SJCRH30 (cell line): ENCODE measurements around the gene GSTO2. TPM values are rescaled to one million over a fixed set of nuclear protein-coding genes. Genes with fewer than 3 reads are reported as not detected.
A peak's percentile ranks its signal among the peaks of the same experiment; 100 is the strongest.

Experiments used
- DNase-seq, 2 experiments: peaks; one replicate each; pipeline ENCODE4 v3.0.0-alpha.2; 2015 to 2020
- H3K27ac ChIP-seq: fragments of 250-450 bp; sonication (Bioruptor Pico); 2 replicates; pipeline ENCODE4 v1.5.1; 2020; ENCODE audit warnings: mild to moderate bottlenecking, moderate library complexity
- H3K27me3 ChIP-seq: fragments of 250-450 bp; sonication (Bioruptor Pico); 2 replicates; pipeline ENCODE4 v1.5.1; 2020; ENCODE audit warnings: mild to moderate bottlenecking, moderate library complexity
- H3K36me3 ChIP-seq: fragments of 250-450 bp; sonication (Bioruptor Pico); 2 replicates; pipeline ENCODE4 v1.5.1; 2020; ENCODE audit warnings: mild to moderate bottlenecking, moderate library complexity
- H3K4me1 ChIP-seq: fragments of 250-450 bp; sonication (Bioruptor Pico); 2 replicates; pipeline ENCODE4 v1.5.1; 2020; ENCODE audit warnings: mild to moderate bottlenecking, moderate library complexity
- H3K4me3 ChIP-seq: fragments of 250-450 bp; sonication (Bioruptor Pico); 2 replicates; pipeline ENCODE4 v1.5.1; 2020; ENCODE audit warnings: mild to moderate bottlenecking, moderate library complexity
- H3K9me3 ChIP-seq: fragments of 250-450 bp; sonication (Bioruptor Pico); replicated peaks from 2 replicates; pipeline ENCODE4 v1.5.1; 2020; ENCODE audit warnings: mild to moderate bottlenecking, moderate library complexity
- total RNA-seq: library from RNA; depleted of rRNA; stranded (reverse); fragments of >200 nt; shearing (Covaris generic); gene quantifications from 2 replicates; pipeline ENCODE4 v1.2.3, GENCODE V29; 2014

Gene GSTO2
- total RNA-seq, 1 experiment from 2014 or later: 0.08 TPM

DNA sequence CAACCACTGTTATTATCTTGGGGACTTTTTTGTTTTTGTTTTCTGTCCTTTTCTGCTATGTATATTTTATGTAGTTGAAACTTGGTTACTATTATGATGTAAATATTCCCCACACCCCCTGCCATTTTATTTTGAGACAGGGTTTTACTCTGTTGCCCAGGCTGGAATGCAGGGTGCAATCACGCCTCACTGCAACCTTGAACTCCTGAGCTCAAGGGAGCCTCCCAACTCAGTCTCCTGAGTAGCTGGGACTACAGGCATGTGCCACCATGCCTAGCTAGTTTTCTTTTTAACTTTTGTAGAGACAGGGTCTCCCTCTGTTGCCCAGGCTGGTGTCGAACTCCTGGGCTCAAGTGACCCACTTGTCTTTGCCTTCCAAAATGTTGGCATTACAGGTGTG, 18.0 kb downstream of the GSTO2 start:
- H3K4me1 ChIP-seq: no peaks in the 10 kb centered on the region
- H3K27me3 ChIP-seq: no peaks in the 10 kb centered on the region
- DNase-seq: no peak
- H3K4me3 ChIP-seq: no peak overlapping the region
- no peaks in the 10 kb centered on the region; the same call in 1 of the 2 replicates for H3K36me3 ChIP-seq
- H3K9me3 ChIP-seq: no peaks in the 10 kb centered on the region
- H3K27ac ChIP-seq: no peak overlapping the region

DNA sequence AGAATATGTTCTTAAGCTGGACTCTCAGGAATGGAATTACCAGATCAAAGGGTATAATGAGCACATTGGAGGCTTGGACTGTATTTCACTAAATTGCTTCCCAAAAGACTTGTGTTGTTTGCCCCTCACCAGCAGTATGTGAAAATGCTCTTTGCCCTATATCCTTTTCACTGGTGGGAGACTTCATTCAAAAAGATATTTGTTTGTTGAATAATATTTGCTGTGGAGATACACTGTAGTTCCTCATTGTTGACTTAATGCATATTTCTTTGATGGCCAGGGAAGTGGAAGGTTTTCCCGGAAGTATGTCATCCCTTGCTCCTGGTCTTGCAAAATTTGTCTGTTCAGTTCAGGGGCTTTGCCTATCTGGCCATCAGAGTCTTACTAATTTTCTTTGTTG, 19.4 kb downstream of the GSTO2 start:
- Histone ChIP-seq H3K9me3 (no peaks in the 10 kb centered on the region), H3K4me1 (no peaks in the 10 kb centered on the region), H3K4me3 (no peak overlapping the region), H3K27ac (no peak overlapping the region), H3K36me3 (no peaks in the 10 kb centered on the region; the same call in 1 of the 2 replicates), H3K27me3 (no peaks in the 10 kb centered on the region)
- no peak for DNase-seq

DNA sequence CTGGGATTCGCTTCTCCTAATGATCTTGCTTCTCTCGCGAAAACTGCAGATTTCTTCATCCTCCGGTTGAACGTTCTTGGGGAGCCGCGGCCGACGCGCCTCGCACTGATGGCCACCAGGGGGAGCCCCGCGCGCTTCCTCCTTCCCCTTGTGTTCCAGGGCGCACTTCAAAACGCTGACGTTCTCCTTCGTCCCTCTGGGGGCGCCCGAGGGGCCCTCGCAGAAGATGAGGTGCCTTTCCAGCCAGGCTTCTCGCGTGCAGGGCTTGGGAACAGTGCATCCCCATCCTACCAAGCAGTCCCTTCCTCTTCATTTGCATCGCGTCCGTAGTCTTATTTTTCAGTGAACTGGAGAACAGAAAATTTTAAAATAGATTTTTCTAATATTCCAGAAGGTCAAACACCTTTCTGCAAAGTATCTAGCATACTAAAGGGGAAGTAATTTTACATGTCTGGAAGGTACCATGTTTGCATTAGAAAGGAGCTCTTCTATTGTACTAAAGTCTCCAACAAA, 22.5 kb downstream of the GSTO2 start:
- no peak overlapping the region for H3K27ac ChIP-seq
- no peaks in the 10 kb centered on the region; the same call in 1 of the 2 replicates for H3K36me3 ChIP-seq
- no peaks in the 10 kb centered on the region for H3K4me1 ChIP-seq
- no peaks in the 10 kb centered on the region for H3K9me3 ChIP-seq
- H3K4me3 ChIP-seq: no peak overlapping the region
- peak; percentile 84 to 91 for DNase-seq
- no peaks in the 10 kb centered on the region; the same call in 1 of the 2 replicates for H3K27me3 ChIP-seq

DNA sequence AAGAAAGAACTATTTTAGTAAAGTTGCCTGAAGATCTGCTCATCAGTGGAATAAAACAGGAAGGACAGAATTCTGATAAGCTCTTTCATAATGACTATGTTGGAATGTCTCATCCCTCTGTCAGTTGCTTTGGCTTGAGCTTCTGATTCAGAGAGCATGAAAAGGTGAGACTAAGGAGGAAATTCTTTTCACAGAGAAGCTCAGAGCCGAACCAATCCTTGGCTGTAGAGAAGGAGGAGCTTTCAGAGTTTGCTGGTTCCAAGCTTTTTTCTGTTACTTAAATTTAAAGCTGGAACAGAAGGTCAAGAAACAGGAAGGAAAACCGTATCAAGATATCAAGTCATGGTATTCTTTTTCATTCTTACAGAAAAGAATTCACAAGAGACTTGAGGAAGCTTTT, 24.0 kb downstream of the GSTO2 start:
- Histone ChIP-seq H3K27ac (no peak overlapping the region), H3K36me3 (no peaks in the 10 kb centered on the region; the same call in 1 of the 2 replicates), H3K4me1 (no peaks in the 10 kb centered on the region), H3K4me3 (no peak overlapping the region), H3K27me3 (peaks cover 4% of the 10 kb centered on the region; the same call in 1 of the 2 replicates), H3K9me3 (no peaks in the 10 kb centered on the region)
- no peak for DNase-seq

DNA sequence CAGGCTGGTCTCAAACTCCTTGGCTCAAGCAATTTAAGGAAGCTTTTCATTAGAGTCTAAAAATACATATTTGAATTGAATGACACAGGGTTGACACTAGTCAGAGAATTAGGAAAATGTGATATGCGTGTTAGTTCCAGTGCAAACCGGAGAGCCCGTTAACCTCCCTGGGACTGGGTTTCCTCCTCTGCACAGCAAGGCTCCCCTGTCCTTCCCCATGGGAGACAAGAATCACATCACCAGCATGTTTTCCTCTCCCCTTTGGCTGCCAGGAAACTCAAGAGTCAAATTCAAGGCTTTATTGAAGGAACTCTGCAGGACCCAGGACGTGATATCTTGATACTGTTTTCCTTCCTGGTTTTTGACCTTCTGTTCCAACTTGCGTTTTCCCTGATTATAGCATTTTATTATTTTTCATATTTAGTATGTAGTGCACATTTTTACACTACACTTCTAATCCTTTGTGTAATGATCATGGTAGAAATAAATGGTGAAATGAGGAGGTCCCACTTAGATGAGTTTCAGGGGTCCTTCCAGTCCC, 24.9 kb downstream of the GSTO2 start:
- Histone ChIP-seq H3K9me3 (no peaks in the 10 kb centered on the region), H3K4me1 (0 out of 2 replicates have a peak, but pooled peaks cover 2% of the 10 kb centered on the region), H3K4me3 (no peak overlapping the region), H3K27me3 (peaks cover 9% of the 10 kb centered on the region; the same call in 1 of the 2 replicates), H3K36me3 (no peaks in the 10 kb centered on the region), H3K27ac (no peak overlapping the region)
- DNase-seq: no peak

DNA sequence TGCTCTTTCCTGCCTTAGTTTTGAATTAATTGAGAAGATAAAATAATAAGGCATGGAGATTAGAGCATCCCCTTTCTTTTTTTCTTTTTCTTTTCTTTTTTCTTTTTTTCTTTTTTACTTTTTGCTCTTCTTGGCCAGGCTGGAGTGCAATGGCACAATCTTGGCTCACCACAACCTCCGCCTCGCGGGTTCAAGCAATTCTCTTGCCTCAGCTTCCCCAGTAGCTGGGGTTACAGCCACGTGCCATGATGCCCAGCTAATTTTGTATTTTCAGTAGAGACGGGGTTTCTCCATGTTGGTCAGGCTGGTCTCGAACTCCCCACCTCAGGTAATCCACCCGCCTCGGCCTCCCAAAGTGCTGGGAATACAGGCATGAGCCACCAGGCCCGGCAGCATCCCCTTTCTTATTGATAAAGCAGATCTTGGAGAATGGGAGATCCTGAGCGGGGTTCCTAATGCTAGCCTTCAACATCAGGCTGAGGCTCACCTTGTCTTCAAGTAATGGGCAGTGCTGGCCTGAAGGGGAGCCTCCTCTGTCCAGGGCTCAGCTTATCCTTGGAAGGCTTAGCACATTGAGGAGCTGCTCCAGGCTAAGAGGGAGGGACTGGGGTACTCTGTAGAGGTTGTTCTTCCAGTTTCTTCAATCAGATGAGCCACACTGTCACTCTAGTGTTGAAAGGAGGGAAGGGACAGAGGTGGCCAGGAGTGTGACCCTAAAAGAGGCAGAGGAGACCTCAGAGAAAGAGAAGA, 27.9 kb downstream of the GSTO2 start:
- Histone ChIP-seq H3K36me3 (no peaks in the 10 kb centered on the region), H3K27ac (no peak overlapping the region), H3K4me1 (peaks cover 20% of the 10 kb centered on the region), H3K4me3 (no peak overlapping the region), H3K27me3 (peaks cover 12% of the 10 kb centered on the region; the same call in 1 of the 2 replicates), H3K9me3 (no peaks in the 10 kb centered on the region)
- DNase-seq: no peak

DNA sequence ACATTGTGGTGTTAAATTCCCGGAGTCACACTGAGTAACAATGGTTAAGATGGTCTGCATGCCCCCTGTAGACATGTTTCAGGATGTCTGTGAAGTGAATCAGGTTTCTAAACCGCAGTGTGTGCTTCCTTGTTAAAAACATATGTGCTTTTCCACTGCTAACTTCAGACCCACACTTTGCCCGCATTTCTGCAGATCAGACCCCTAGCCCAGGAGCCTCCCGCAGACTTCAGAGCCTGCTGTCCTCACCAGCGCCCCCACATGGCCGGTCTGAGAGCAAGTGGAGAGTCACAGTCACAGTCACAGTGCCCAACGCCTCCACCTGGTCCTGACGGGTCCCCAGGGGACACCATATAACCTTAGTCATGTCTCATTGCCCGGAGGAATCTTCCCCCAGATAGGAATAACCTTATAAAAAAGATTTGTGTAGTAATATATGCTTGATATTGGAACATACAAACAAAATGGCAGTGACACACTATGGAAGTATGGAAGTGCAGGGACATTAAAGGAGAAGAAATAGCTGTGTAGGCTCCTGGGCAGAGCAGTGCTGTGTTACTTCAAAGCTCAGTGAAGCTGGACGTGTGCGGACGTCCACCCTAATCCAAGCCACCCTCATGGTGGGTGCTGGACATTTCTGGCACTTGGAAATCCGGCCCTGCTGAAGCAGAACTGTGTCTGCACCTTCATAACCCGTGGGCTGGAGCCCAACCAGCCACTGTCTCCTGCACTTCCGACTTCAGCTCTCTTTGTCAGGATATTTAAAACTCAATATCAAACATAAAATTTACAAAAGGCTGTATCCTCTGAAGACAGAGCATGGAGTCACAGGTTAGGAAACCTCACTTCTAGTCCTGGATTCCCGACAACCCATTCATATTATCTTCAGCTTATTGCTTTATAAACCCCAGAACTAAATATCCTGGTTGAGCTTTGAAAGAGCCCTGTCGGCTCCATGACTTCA, 29.0 kb downstream of the GSTO2 start:
- DNase-seq: peak; percentile 32 to 44
- Histone ChIP-seq H3K27me3 (peaks cover 12% of the 10 kb centered on the region; the same call in 1 of the 2 replicates), H3K27ac (no peak overlapping the region), H3K4me3 (no peak overlapping the region), H3K9me3 (0 out of 2 replicates have a peak, but pooled peaks cover 1% of the 10 kb centered on the region), H3K36me3 (no peaks in the 10 kb centered on the region), H3K4me1 (peaks cover 20% of the 10 kb centered on the region)

DNA sequence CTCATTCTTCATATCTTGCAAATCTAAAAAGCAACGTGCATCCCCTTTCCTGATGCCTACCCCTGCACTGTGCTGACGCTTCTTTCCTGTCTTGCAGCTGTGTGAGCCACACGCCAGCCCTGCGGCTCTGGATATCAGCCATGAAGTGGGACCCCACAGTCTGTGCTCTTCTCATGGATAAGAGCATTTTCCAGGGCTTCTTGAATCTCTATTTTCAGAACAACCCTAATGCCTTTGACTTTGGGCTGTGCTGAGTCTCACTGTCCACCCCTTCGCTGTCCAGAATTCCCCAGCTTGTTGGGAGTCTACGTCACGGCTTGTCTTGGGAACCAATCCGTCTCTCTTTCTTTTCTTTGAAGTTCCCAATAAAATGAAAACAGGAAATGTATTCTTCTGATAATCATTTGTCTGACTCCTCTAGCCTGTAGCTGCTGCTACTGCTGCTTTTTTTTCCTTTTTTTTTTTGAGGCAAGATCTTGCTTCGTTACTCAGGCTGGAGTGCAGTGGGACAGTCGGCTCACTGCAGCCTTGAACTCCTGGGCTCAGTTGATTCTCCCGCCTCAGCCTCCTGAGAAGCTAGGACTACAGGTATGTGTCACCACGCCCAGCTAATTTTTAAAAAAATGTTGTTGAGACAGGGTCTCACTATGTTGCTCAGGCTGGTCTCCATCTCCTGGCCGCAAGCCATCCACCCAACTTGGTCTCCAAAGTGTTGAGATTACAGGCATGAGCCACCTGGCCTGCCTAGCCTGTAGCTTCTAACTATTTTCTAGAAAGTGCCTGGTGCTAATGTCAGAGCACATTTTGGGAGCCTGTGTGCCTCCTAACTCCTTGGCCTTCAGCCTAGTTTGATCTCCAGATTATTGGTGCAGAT, 30.3 kb downstream of the GSTO2 start:
- no peak for DNase-seq
- Histone ChIP-seq H3K27me3 (peaks cover 12% of the 10 kb centered on the region; the same call in 1 of the 2 replicates), H3K4me3 (no peak overlapping the region), H3K4me1 (peaks cover 20% of the 10 kb centered on the region), H3K27ac (no peak overlapping the region), H3K36me3 (no peaks in the 10 kb centered on the region), H3K9me3 (0 out of 2 replicates have a peak, but pooled peaks cover 2% of the 10 kb centered on the region)

DNA sequence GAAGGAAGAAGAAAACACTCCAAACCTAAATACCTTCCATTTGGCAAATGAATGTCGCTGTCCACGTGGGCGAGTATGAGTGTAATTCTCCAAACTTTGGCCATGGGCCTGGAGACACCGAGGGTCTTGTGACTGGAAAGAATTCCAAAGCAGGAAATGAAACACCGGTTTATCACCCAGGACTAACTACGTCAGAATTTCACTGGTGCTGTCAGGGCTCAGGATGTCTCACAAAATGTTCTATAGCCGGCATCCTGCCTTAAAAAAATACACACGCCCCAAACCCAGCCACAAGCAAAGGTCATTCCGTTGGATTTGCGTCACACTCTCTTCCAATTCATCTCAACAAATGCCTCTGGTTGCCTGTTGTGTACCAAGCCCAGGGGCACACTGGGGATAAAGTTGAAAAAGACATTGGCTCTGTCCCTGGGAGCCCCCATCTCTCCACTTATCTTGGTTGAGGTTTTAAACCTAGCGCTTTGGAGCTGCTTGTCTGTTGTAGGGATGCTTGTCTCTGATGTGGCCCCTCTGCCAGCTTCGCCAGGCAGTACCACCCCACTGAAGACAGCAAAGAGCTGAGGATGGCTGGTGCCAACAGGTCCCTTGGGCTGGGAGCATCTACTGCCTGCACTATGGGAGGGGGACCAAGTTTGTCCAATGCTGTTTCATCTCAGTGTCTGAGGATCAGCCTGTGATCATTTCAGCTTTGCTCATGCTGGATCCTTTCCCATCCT, 31.2 kb downstream of the GSTO2 start:
- no peak overlapping the region for H3K4me3 ChIP-seq
- no peak overlapping the region for H3K27ac ChIP-seq
- DNase-seq: no peak
- H3K27me3 ChIP-seq: peaks cover 12% of the 10 kb centered on the region; the same call in 1 of the 2 replicates
- 0 out of 2 replicates have a peak, but pooled peaks cover 2% of the 10 kb centered on the region for H3K9me3 ChIP-seq
- H3K4me1 ChIP-seq: peaks cover 20% of the 10 kb centered on the region
- no peaks in the 10 kb centered on the region for H3K36me3 ChIP-seq

DNA sequence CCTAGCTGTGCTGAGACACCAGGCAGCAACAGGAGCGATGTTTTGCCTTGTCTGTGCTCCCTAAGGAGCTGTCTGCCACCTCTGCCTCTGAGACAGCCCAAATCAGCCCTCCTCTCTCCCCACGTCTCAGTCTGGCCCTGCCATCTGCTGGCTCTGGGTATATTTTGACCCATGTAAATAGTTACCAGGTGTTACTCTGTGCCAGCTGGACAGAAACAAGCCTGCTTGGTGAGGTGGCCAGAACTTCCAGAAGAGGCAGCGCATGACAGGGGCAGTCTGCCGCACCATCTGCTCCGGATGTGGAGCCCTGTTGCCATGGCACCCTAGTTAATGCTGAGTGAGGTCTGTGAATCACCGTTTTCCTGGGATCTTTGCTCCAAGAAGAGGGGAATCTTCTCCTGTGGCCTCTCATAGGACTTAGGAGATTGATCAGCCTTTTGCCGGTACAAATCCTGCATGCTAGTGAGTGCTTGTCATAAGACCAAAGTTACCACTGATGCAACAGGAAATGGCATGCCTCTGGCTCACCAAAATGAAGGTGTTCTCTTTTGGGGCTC, 31.8 kb downstream of the GSTO2 start:
- H3K27ac ChIP-seq: no peak overlapping the region
- H3K36me3 ChIP-seq: no peaks in the 10 kb centered on the region
- peak; percentile 71 to 75 for DNase-seq
- H3K9me3 ChIP-seq: 0 out of 2 replicates have a peak, but pooled peaks cover 2% of the 10 kb centered on the region
- H3K4me1 ChIP-seq: peaks cover 26% of the 10 kb centered on the region
- H3K27me3 ChIP-seq: peaks cover 12% of the 10 kb centered on the region; the same call in 1 of the 2 replicates
- no peak overlapping the region for H3K4me3 ChIP-seq

DNA sequence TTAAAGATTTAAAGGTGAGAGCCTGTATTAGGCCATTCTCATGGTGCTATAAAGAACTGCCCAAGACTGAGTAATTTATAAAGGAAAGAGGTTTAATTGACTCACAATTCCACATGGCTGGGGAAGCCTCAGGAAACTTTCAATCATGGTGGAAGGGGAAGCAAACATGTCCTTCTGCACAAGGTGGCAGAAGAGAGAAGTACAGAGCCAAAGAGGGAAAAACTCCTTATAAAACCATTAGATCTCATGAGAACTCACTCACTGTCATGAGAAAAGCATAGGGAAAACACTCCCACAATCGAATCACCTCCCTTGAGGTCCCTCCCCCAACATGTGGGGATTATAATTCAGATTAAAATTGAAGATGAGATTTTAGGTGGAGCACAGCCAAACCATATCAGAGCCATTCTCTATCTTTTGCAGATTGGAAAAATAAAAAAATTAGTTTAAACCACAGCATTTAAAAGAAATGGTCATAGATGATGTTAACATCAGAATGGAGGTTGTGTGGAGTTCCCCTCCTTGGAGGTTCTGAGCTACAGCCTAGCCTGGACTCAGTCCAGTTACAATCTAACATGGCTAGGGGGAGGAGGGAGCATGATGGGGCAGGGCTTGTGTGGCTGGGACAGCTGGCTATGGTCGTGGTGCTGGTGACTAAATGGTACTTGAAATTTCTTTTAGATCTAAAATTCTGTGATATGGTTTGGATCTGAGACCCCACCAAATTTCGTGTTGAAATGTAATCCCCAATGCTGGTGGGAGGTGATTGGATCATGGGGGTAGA, 33.1 kb downstream of the GSTO2 start:
- Histone ChIP-seq H3K4me1 (peaks cover 29% of the 10 kb centered on the region), H3K27ac (no peak overlapping the region), H3K9me3 (0 out of 2 replicates have a peak, but pooled peaks cover 2% of the 10 kb centered on the region), H3K36me3 (no peaks in the 10 kb centered on the region), H3K27me3 (peaks cover 12% of the 10 kb centered on the region; the same call in 1 of the 2 replicates), H3K4me3 (no peak overlapping the region)
- DNase-seq: no peak
